B cell (primary cell): ENCODE measurements around the gene MGMT. TPM values are rescaled to one million over a fixed set of nuclear protein-coding genes. Genes with fewer than 3 reads are reported as not detected.
A peak's percentile ranks its signal among the peaks of the same experiment; 100 is the strongest.

Experiments
- ATAC-seq: fragments of 200-7000 bp; cut with Tn5 transposase; one replicate; pipeline ENCODE4 v1.10.0; 2021; ENCODE audit warnings: low read depth, mild to moderate bottlenecking, moderate number of reproducible peaks, moderate library complexity
- CTCF ChIA-PET: fragments of 350-600 bp; sonication (Branson Sonifier 250); formaldehyde crosslinking; loops from one replicate; lab custom pipeline; 2021; ENCODE audit warnings: antibody characterized with exemption, inconsistent platforms; lab: Charles Lee
- POLR2A ChIA-PET: fragments of 350-600 bp; sonication (Branson Sonifier 250); formaldehyde crosslinking; loops from one replicate; lab custom pipeline; 2021; ENCODE audit warnings: antibody characterized with exemption; lab: Charles Lee
- DNase-seq: peaks from one replicate; pipeline ENCODE4 v3.0.0; 2013
- H2AFZ ChIP-seq: 2 replicates; pipeline ENCODE4 v1.6.1; 2012; ENCODE audit warnings: mild to moderate bottlenecking, low read depth, low read length; ENCODE audit not compliant: insufficient read depth, poor library complexity, severe bottlenecking
- H3K27ac ChIP-seq, 2 donors: 1 replicate in 1 of 2; 2 replicates in 1 of 2; pipeline ENCODE4 v1.5.1; 2012 to 2013; ENCODE audit warnings: low read length in 2 of 2, mild to moderate bottlenecking in 2 of 2, moderate library complexity in 1 of 2
- H3K27me3 ChIP-seq, 4 experiments: fragments of 200-600 bp in 1 of 4; sonication (generic) in 1 of 4; replicated peaks in 1 of 4; 1 replicate in 2 of 4; 2 replicates in 2 of 4; pipeline versions ENCODE4 v1.6.1 to v1.7.0; 2013 to 2016; ENCODE audit warnings: low read length in 3 of 4, mild to moderate bottlenecking in 2 of 4, mixed read lengths in 1 of 4, moderate library complexity in 1 of 4; ENCODE audit not compliant: insufficient read depth in 4 of 4, control insufficient read depth in 3 of 4; ENCODE audit errors: control extremely low read depth in 1 of 4
- H3K36me3 ChIP-seq, 2 experiments: replicated peaks in 1 of 2; 1 replicate in 1 of 2; 2 replicates in 1 of 2; pipeline versions ENCODE4 v1.6.1 to v1.7.1; 2013; ENCODE audit warnings: low read length in 1 of 2; ENCODE audit not compliant: insufficient read depth in 2 of 2, control insufficient read depth in 1 of 2; ENCODE audit errors: control extremely low read depth in 1 of 2, extremely low read depth in 1 of 2
- H3K4me1 ChIP-seq, 2 donors: fragments of 200-600 bp in 1 of 2; sonication (generic) in 1 of 2; 1 replicate in 1 of 2; 2 replicates in 1 of 2; pipeline versions ENCODE4 v1.5.1 to v1.6.1; 2013 to 2017; ENCODE audit warnings: low read length in 2 of 2; ENCODE audit not compliant: control insufficient read depth in 2 of 2, insufficient read depth in 2 of 2
- H3K4me2 ChIP-seq: replicated peaks from 2 replicates; pipeline ENCODE3; 2012; ENCODE audit warnings: mild to moderate bottlenecking, low read depth, low read length; ENCODE audit not compliant: poor library complexity, severe bottlenecking
- H3K4me3 ChIP-seq, 5 experiments: fragments of 200-600 bp in 1 of 5; sonication (generic) in 1 of 5; 1 replicate in 3 of 5; 2 replicates in 2 of 5; pipeline versions ENCODE4 v1.5.1 to v1.7.0; 2011 to 2016; ENCODE audit warnings: low read length in 4 of 5, mild to moderate bottlenecking in 4 of 5, low read depth in 2 of 5, control low read depth in 1 of 5, moderate library complexity in 1 of 5; ENCODE audit not compliant: insufficient read depth in 1 of 5; ENCODE audit errors: control extremely low read depth in 1 of 5, extremely low read depth in 1 of 5
- H3K79me2 ChIP-seq: fragments of 200-600 bp; sonication (generic); one replicate; pipeline ENCODE4 v1.6.0; 2016; ENCODE audit warnings: low read length; ENCODE audit not compliant: control insufficient read depth, insufficient read depth
- H3K9ac ChIP-seq: fragments of 200-600 bp; sonication (generic); 2 replicates; pipeline ENCODE4 v1.6.1; 2017; ENCODE audit warnings: mild to moderate bottlenecking, low read length, moderate library complexity
- H3K9me3 ChIP-seq, 3 donors: one replicate each; pipeline versions ENCODE4 v1.6.1 to v1.7.1; 2013; ENCODE audit warnings: low read length in 2 of 3; ENCODE audit not compliant: control insufficient read depth in 2 of 3, insufficient read depth in 1 of 3; ENCODE audit errors: control extremely low read depth in 1 of 3
- H4K20me1 ChIP-seq: 2 replicates; pipeline ENCODE4 v1.6.0; 2012; ENCODE audit warnings: mild to moderate bottlenecking, low read length; ENCODE audit not compliant: insufficient read depth, control insufficient read depth, poor library complexity, severe bottlenecking
- H3K27ac Mint-ChIP-seq: one replicate; pipeline ENCODE4 v1.8.0; 2021; ENCODE audit warnings: mixed read lengths
- H3K27me3 Mint-ChIP-seq: one replicate; pipeline ENCODE4 v1.8.0; 2021; ENCODE audit warnings: mixed read lengths
- H3K4me1 Mint-ChIP-seq: one replicate; pipeline ENCODE4 v1.8.0; 2021; ENCODE audit warnings: mixed read lengths
- H3K4me3 Mint-ChIP-seq: one replicate; pipeline ENCODE4 v1.8.0; 2021; ENCODE audit warnings: mixed read lengths
- H3K9me3 Mint-ChIP-seq: one replicate; pipeline ENCODE4 v1.8.0; 2022; ENCODE audit warnings: mixed read lengths; ENCODE audit not compliant: insufficient read depth
- EZH2 ChIP-seq: IDR thresholded peaks from 2 replicates; pipeline ENCODE4 v1.6.1; 2012; ENCODE audit warnings: borderline replicate concordance, low read depth, mild to moderate bottlenecking, moderate library complexity, low read length; ENCODE audit not compliant: insufficient read depth, poor library complexity, severe bottlenecking
- WGBS: methylation state at CpG from one replicate; pipeline ENCODE4 v1.1.5; 2013; ENCODE audit warnings: missing lambda C conversion rate; ENCODE audit not compliant: insufficient coverage; 5-methylcytosine and 5-hydroxymethylcytosine counted together
- intact Hi-C: fragments of 100-400 bp; cut with micrococcal nuclease; formaldehyde crosslinking; loops from one replicate; pipeline ENCODE4 v1.10.0; 2022
- polyA plus RNA-seq: library from polyadenylated mRNA; depleted of rRNA; stranded (reverse); fragments of >200 nt; gene quantifications from 2 replicates; pipeline ENCODE4 v1.2.3, GENCODE V29; 2012
- total RNA-seq, 2 donors: library from RNA; stranded (reverse); fragments of 120-200 nt in 1 of 2; gene quantifications; 1 replicate in 1 of 2; 2 replicates in 1 of 2; pipeline versions ENCODE4 v1.2.3 to v1.2.4, GENCODE V29; 2013 to 2022
- TF ChIP-seq, protein P1 (sequence below): fragments of 200-600 bp; IDR thresholded peaks from one replicate; pipeline ENCODE4 v1.8.0; 2022; ENCODE audit warnings: antibody characterized with exemption, mild to moderate bottlenecking

The MGMT gene
- total and polyA plus RNA-seq, 2 donors (not counting 1 experiment from before 2014, with no cell fraction given) = 16.6 to 87.7 TPM

DNA sequence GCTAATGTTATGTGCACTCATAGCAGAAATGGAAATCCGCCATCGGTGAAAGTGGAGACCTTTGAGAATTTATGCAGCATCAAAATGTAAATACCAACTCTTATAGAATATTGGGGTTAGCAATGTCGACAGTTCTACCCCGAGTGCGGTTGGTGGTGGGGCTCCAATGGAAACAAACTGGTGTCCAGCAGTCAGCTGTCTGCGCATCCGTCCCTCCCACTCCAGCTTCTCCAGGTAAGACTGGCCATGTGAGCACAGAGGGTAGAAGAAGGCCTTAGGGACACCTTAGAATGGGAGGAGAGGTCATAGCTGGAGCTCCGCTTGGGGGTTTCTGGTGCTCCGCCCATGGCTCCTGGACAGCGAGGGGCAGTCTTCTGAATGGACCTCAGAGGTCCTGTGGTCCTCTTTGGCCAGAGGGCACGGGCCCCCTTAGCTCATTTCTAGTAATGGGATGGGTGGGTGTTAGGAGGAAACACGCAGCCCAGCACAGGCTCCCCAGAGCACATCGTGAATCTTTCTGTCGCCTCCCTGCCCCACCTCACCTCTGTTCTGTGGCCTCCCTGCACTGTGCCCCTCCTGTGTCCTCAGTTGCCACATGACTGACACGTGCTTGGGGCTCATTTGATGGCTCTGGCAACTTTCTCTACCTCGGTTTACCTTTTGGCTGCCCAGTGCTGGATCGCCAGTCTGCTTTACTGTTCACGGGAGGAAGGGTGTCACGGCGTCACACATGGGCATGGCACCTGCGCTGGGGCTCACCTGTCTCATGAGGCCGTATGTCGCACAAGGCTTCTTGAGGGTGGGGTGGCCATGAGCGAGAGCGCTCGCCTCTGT, 50.0 kb downstream of the MGMT start:
- Histone ChIP-seq H3K4me1 (peaks cover 3% of the 10 kb centered on the region in 2 donors), H3K27me3 (no peaks in the 10 kb centered on the region), H3K36me3 (no peaks in the 10 kb centered on the region), H4K20me1 (peaks cover 22% of the 10 kb centered on the region), H3K79me2 (peaks cover 32% of the 10 kb centered on the region), H2AFZ (no peak overlapping the region), H3K4me2 (no peak overlapping the region), H3K9me3 (peaks cover 0 to 13% (median 2%) of the 10 kb centered on the region in 3 donors), H3K27ac (no peak overlapping the region), H3K4me3 (no peak overlapping the region), H3K9ac (no peak overlapping the region)
- Mint-ChIP-seq H3K4me1 (peaks cover 25% of the 10 kb centered on the region), H3K9me3 (no peaks in the 10 kb centered on the region), H3K27me3 (no peaks in the 10 kb centered on the region), H3K27ac (no peak overlapping the region), H3K4me3 (no peak overlapping the region)
- WGBS = 93% methylated on average over 17 of the region's 26 CpGs
- CTCF ChIA-PET = no interaction called here
- DNase-seq (no peak), ATAC-seq (no peak)
- POLR2A ChIA-PET = no interaction called here
- TF ChIP-seq EZH2 = no peak
- TF ChIP-seq, protein P1, sequence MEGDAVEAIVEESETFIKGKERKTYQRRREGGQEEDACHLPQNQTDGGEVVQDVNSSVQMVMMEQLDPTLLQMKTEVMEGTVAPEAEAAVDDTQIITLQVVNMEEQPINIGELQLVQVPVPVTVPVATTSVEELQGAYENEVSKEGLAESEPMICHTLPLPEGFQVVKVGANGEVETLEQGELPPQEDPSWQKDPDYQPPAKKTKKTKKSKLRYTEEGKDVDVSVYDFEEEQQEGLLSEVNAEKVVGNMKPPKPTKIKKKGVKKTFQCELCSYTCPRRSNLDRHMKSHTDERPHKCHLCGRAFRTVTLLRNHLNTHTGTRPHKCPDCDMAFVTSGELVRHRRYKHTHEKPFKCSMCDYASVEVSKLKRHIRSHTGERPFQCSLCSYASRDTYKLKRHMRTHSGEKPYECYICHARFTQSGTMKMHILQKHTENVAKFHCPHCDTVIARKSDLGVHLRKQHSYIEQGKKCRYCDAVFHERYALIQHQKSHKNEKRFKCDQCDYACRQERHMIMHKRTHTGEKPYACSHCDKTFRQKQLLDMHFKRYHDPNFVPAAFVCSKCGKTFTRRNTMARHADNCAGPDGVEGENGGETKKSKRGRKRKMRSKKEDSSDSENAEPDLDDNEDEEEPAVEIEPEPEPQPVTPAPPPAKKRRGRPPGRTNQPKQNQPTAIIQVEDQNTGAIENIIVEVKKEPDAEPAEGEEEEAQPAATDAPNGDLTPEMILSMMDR = no peak
- intact Hi-C loops = no loop called here

DNA sequence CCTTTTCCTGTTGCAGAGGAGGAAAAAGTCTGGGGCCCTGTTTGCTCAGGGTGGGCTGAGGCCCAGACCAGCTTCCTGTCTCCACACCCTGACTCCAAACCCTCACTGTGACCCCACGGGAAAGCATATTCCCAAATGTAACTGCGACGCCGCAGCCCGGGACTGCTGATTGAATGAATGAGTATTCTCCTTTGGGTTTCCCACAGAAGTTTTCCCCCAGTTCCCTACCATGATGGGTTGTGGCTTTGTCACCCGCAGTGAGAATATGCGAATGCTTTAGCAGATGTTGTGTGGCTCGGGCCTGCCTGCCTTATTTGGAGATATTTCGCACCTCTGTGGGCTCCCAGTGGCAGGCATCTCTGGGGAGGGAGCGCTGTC, 50.6 kb downstream of the MGMT start:
- H3K79me2 ChIP-seq = peaks cover 33% of the 10 kb centered on the region
- Mint-ChIP-seq H3K4me3 (no peak overlapping the region), H3K4me1 (peaks cover 23% of the 10 kb centered on the region), H3K9me3 (no peaks in the 10 kb centered on the region), H3K27ac (peak overlapping the region; percentile 37), H3K27me3 (no peaks in the 10 kb centered on the region)
- intact Hi-C loops = no loop called here
- POLR2A ChIA-PET = no interaction called here
- no peak overlapping the region for H2AFZ ChIP-seq
- 43% methylated on average over 3 of the region's 10 CpGs for WGBS
- H3K4me3 ChIP-seq = no peak overlapping the region
- no peak overlapping the region for H3K27ac ChIP-seq
- H3K9me3 ChIP-seq = peaks cover 0 to 13% (median 2%) of the 10 kb centered on the region in 3 donors
- peaks cover 17% of the 10 kb centered on the region for H4K20me1 ChIP-seq
- DNase-seq = no peak
- H3K4me1 ChIP-seq = peaks cover 3% of the 10 kb centered on the region in 2 donors
- no peaks in the 10 kb centered on the region for H3K36me3 ChIP-seq
- no peak overlapping the region for H3K4me2 ChIP-seq
- H3K9ac ChIP-seq = no peak overlapping the region
- no peak for ATAC-seq
- no peaks in the 10 kb centered on the region for H3K27me3 ChIP-seq
- CTCF ChIA-PET = no interaction called here
- no peak for TF ChIP-seq EZH2
- TF ChIP-seq, protein P1 = no peak
